Tibial nerve (tissue), 4 donors: ENCODE data around the gene ACTR1A. TPM values are rescaled to one million over a fixed set of nuclear protein-coding genes. Genes with fewer than 3 reads are reported as not detected.
A peak's percentile ranks its signal among the peaks of the same experiment; 100 is the strongest.

Experiments used
- DNase-seq, 2 donors: peaks; one replicate each; pipeline ENCODE4 v3.0.0-alpha.2; 2019; ENCODE audit warnings: low spot score in 2 of 2
- H3K27ac ChIP-seq, 4 donors: fragments of 200-600 bp; sonication (generic) in 3 of 4; one replicate each; pipeline ENCODE4 v1.5.1; 2017 to 2019; ENCODE audit warnings: mild to moderate bottlenecking in 1 of 4
- H3K27me3 ChIP-seq, 2 donors: fragments of 200-600 bp; sonication (generic) in 1 of 2; one replicate each; pipeline versions ENCODE4 v1.5.1 to v1.6.0; 2017 to 2019
- H3K36me3 ChIP-seq, 3 donors: fragments of 200-600 bp; sonication (generic); one replicate each; pipeline ENCODE4 v1.5.1; 2018 to 2019
- H3K4me1 ChIP-seq, 4 donors: fragments of 200-600 bp; sonication (generic) in 3 of 4; one replicate each; pipeline ENCODE4 v1.5.1; 2017 to 2019
- H3K4me3 ChIP-seq, 4 donors: fragments of 200-600 bp; sonication (generic) in 3 of 4; one replicate each; pipeline ENCODE4 v1.5.1; 2017 to 2019; ENCODE audit warnings: mild to moderate bottlenecking in 1 of 4, moderate library complexity in 1 of 4
- H3K9me3 ChIP-seq, 4 donors: fragments of 200-600 bp; sonication (generic) in 3 of 4; one replicate each; pipeline ENCODE4 v1.5.1; 2017 to 2019
- CTCF ChIP-seq, 5 experiments: fragments of 200-600 bp in 3 of 5; fragments of 450-650 bp in 2 of 5; sonication (generic) in 3 of 5; IDR thresholded peaks; one replicate each; pipeline ENCODE4 v1.5.1; 2016 to 2019; ENCODE audit warnings: antibody characterized with exemption in 5 of 5, mild to moderate bottlenecking in 3 of 5, moderate library complexity in 2 of 5
- EP300 ChIP-seq, 2 donors: sonication (generic); formaldehyde crosslinking; IDR thresholded peaks; one replicate each; pipeline ENCODE4 v1.6.1; 2017; ENCODE audit warnings: antibody characterized with exemption in 2 of 2, mild to moderate bottlenecking in 1 of 2
- POLR2A ChIP-seq, 2 donors: fragments of 450-650 bp; IDR thresholded peaks; one replicate each; pipeline ENCODE4 v1.6.1; 2017; ENCODE audit warnings: antibody characterized with exemption in 2 of 2, mild to moderate bottlenecking in 2 of 2, moderate library complexity in 2 of 2
- WGBS, 2 donors: methylation state at CpG; one replicate each; pipeline ENCODE4 v1.1.5; 2018; 5-methylcytosine and 5-hydroxymethylcytosine counted together
- total RNA-seq, 4 donors: library from RNA; depleted of rRNA; stranded (reverse); fragments of >200 nt; gene quantifications; one replicate each; pipeline ENCODE4 v1.1.0, GENCODE V29; 2016

ACTR1A gene
- total RNA-seq, 4 donors from 2014 or later = 85.5 to 114 (median 105) TPM

DNA sequence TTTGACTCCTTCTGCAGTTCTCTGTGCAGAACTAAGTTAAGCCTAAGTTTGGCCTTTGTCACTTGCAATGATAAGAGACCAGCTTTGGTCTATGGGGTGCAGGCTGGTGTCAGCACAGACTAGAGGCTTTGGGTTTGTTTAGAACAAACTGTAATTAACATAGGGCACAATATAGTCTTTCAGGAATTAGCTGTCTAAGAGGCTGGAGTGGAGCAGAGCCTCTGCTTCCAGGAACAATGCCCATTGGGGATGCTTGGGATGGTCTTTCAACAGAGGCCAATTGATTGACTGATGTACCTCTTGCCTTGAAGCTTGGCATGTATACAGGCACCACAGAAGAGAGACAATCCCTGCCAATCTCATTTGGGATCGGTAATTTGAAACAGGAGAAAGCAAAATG is 6.0 kb upstream of the ACTR1A start:
- WGBS, 2 donors = 47 to 60% methylated on average over 1 of the region's 1 CpG
- peaks cover 0 to 48% (median 0%) of the 10 kb centered on the region in 3 donors for H3K36me3 ChIP-seq
- H3K4me3 ChIP-seq = no peak overlapping the region
- peak overlapping the region in 2 of 4 donors; percentile 33 to 36 for H3K27ac ChIP-seq
- no peaks in the 10 kb centered on the region for H3K9me3 ChIP-seq
- no peak for TF ChIP-seq CTCF (IDR thresholded peaks at IDR 0.05)
- TF ChIP-seq EP300 (IDR thresholded peaks at IDR 0.05) = no peak
- no peak for TF ChIP-seq POLR2A (IDR thresholded peaks at IDR 0.05)
- peaks cover 0 to 55% (median 26%) of the 10 kb centered on the region in 4 donors for H3K4me1 ChIP-seq
- no peaks in the 10 kb centered on the region for H3K27me3 ChIP-seq
- no peak for DNase-seq

DNA sequence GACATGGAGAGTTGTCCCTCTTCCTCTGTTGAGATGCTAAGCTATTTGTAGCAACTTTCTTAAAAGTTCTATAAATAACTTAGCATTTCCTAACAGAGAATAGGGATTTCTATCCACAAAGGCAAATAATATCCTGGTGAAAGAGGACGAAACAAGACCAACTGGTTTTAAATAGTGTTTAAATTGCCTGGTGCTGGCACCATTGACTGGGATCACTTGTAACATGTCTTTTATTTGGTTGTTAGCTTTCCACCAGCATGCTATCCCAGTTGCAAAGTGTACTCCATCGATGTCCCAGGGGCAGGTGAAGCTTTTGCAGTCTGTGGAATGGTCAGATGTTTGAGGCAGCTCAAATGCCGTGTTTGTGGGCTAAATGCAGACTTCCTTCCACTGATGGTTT is 5.0 kb upstream of the ACTR1A start:
- TF ChIP-seq CTCF (IDR thresholded peaks at IDR 0.05) = no peak
- Histone ChIP-seq H3K27ac (peak overlapping the region in 1 of 4 donors; percentile 36), H3K4me1 (peaks cover 0 to 63% (median 31%) of the 10 kb centered on the region in 4 donors), H3K36me3 (peaks cover 0 to 39% (median 0%) of the 10 kb centered on the region in 3 donors), H3K9me3 (no peaks in the 10 kb centered on the region), H3K4me3 (no peak overlapping the region), H3K27me3 (no peaks in the 10 kb centered on the region)
- no peak for DNase-seq
- WGBS, 2 donors = 56 to 62% methylated on average over 3 of the region's 3 CpGs

DNA sequence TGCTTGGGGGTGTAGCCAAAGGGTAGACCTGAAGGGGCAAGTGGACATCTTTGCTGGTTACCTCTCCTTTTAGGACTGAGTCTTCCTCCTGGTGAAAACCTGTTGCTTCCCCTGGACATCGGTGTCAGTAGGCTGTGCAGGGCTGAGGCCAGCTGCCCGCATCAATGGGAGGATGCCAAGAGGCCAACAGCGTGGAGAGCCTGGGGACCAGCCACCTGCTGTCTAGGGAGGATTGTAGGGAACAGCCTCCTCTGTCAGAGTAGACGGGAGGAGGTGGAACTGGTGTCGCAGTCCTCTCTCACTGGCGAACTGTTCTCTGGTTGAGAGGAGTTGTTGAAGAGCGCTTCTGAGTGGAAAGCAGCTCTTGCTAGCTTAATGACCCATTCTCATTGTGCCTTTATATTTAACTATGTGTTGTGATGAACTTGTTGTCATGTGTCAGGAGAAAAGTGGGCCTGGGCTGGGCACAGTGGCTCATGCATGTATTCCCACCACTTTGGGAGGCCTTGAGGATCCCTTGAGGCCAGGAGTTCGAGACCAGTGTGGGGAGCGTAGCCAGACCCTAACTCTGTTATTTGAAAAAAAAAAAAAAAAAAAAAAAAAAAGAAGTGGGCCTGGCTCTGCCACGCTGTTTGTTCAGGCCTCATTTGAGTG is 3.1 kb upstream of the ACTR1A start:
- H3K36me3 ChIP-seq = peaks cover 0 to 22% (median 0%) of the 10 kb centered on the region in 3 donors
- TF ChIP-seq CTCF (IDR thresholded peaks at IDR 0.05) = no peak
- H3K4me1 ChIP-seq = peaks cover 0 to 65% (median 34%) of the 10 kb centered on the region in 4 donors
- 40 to 44% methylated on average over 10 of the region's 10 CpGs for WGBS, 2 donors
- H3K9me3 ChIP-seq = no peaks in the 10 kb centered on the region
- H3K27ac ChIP-seq = peak overlapping the region in 1 of 4 donors; percentile 95
- no peak for DNase-seq
- no peaks in the 10 kb centered on the region for H3K27me3 ChIP-seq
- peak overlapping the region in 1 of 4 donors; percentile 100 for H3K4me3 ChIP-seq

- no peak for DNase-seq
- peak overlapping the region; percentile 76 to 95 (median 88) for H3K27ac ChIP-seq
- peak overlapping the region; percentile 94 to 100 (median 98) for H3K4me3 ChIP-seq
- peaks cover 0 to 69% (median 34%) of the 10 kb centered on the region in 4 donors for H3K4me1 ChIP-seq
- no peaks in the 10 kb centered on the region for H3K9me3 ChIP-seq
- no peaks in the 10 kb centered on the region for H3K27me3 ChIP-seq
- H3K36me3 ChIP-seq = peaks cover 0 to 15% (median 0%) of the 10 kb centered on the region in 3 donors
- no peak for TF ChIP-seq CTCF (IDR thresholded peaks at IDR 0.05)
- peak in 1 of 2 donors; percentile 15 for TF ChIP-seq EP300 (IDR thresholded peaks at IDR 0.05)
- TF ChIP-seq POLR2A (IDR thresholded peaks at IDR 0.05) = no peak
- 3 to 4% methylated on average over 5 of the region's 5 CpGs for WGBS, 2 donors
Observed at GRCh38 chr10:102504976-102505300, 2.4 kb upstream of the ACTR1A start.

DNA sequence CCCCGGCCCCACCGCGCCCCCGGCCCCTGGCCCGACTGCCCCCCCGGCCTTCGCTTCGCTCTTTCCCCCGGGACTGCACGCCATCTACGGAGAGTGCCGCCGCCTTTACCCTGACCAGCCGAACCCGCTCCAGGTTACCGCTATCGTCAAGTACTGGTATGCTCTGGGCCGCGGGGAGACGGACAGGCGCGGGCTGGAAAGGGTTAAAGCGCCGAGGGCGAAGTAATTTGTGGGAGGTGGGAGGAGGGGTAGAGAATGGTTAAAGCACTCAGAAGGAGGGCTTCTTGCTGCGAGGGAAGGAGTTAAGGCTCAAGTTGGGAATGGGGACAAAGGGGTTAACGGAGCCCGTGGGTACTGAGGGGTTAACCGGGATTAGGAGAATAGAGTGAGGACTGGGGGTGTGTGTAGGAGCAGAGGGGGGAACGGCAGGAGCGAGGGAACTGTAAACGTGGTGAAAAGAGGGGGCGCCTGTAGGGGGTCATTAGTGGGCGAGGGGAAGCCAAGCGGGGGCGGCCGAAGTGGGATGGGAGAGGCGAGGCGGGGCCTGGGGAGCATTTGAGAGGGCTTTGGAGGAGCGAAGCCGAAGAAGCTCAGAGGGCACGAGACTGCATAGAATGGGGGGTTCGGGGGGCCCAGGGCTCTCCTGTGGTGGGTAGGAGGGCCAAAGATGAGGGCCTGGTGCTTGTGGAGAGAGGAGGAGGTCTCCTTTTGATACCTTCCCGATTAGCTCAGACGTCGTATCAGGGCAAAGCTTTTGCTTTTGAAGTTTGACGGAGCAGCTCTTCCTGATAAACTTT is 1.9 kb upstream of the ACTR1A start:
- Histone ChIP-seq H3K9me3 (no peaks in the 10 kb centered on the region), H3K36me3 (peaks cover 0 to 9% (median 0%) of the 10 kb centered on the region in 3 donors), H3K4me1 (peaks cover 0 to 74% (median 34%) of the 10 kb centered on the region in 4 donors), H3K4me3 (peak overlapping the region; percentile 94 to 100 (median 98)), H3K27me3 (no peaks in the 10 kb centered on the region), H3K27ac (peak overlapping the region; percentile 76 to 95 (median 88))
- TF ChIP-seq POLR2A (IDR thresholded peaks at IDR 0.05) (no peak), EP300 (IDR thresholded peaks at IDR 0.05) (no peak), CTCF (IDR thresholded peaks at IDR 0.05) (no peak)
- DNase-seq = peak in 1 of 2 donors; percentile 8
- WGBS, 2 donors = 1 to 2% methylated on average over 38 to 45 of the region's 47 CpGs
